Tibial nerve (tissue), 4 donors: Measurements from ENCODE around the gene ERICH3. TPM values are rescaled to one million over a fixed set of nuclear protein-coding genes. Genes with fewer than 3 reads are reported as not detected.
A peak's percentile ranks its signal among the peaks of the same experiment; 100 is the strongest.
"Not testable (repeated sequence)": the region's sequence is repeated elsewhere in the genome, so short reads cannot be mapped to it uniquely, and the experiment has no call there.

Experiments
- DNase-seq, 2 donors: peaks; one replicate each; pipeline ENCODE4 v3.0.0-alpha.2; 2019; ENCODE audit warnings: low spot score in 2 of 2
- H3K27ac ChIP-seq, 4 donors: fragments of 200-600 bp; sonication (generic) in 3 of 4; one replicate each; pipeline ENCODE4 v1.5.1; 2017 to 2019; ENCODE audit warnings: mild to moderate bottlenecking in 1 of 4
- H3K27me3 ChIP-seq, 2 donors: fragments of 200-600 bp; sonication (generic) in 1 of 2; one replicate each; pipeline versions ENCODE4 v1.5.1 to v1.6.0; 2017 to 2019
- H3K36me3 ChIP-seq, 3 donors: fragments of 200-600 bp; sonication (generic); one replicate each; pipeline ENCODE4 v1.5.1; 2018 to 2019
- H3K4me1 ChIP-seq, 4 donors: fragments of 200-600 bp; sonication (generic) in 3 of 4; one replicate each; pipeline ENCODE4 v1.5.1; 2017 to 2019
- H3K4me3 ChIP-seq, 4 donors: fragments of 200-600 bp; sonication (generic) in 3 of 4; one replicate each; pipeline ENCODE4 v1.5.1; 2017 to 2019; ENCODE audit warnings: mild to moderate bottlenecking in 1 of 4, moderate library complexity in 1 of 4
- H3K9me3 ChIP-seq, 4 donors: fragments of 200-600 bp; sonication (generic) in 3 of 4; one replicate each; pipeline ENCODE4 v1.5.1; 2017 to 2019
- CTCF ChIP-seq, 5 experiments: fragments of 200-600 bp in 3 of 5; fragments of 450-650 bp in 2 of 5; sonication (generic) in 3 of 5; IDR thresholded peaks; one replicate each; pipeline ENCODE4 v1.5.1; 2016 to 2019; ENCODE audit warnings: antibody characterized with exemption in 5 of 5, mild to moderate bottlenecking in 3 of 5, moderate library complexity in 2 of 5
- EP300 ChIP-seq, 2 donors: sonication (generic); formaldehyde crosslinking; IDR thresholded peaks; one replicate each; pipeline ENCODE4 v1.6.1; 2017; ENCODE audit warnings: antibody characterized with exemption in 2 of 2, mild to moderate bottlenecking in 1 of 2
- POLR2A ChIP-seq, 2 donors: fragments of 450-650 bp; IDR thresholded peaks; one replicate each; pipeline ENCODE4 v1.6.1; 2017; ENCODE audit warnings: antibody characterized with exemption in 2 of 2, mild to moderate bottlenecking in 2 of 2, moderate library complexity in 2 of 2
- WGBS, 2 donors: methylation state at CpG; one replicate each; pipeline ENCODE4 v1.1.5; 2018; 5-methylcytosine and 5-hydroxymethylcytosine counted together
- total RNA-seq, 4 donors: library from RNA; depleted of rRNA; stranded (reverse); fragments of >200 nt; gene quantifications; one replicate each; pipeline ENCODE4 v1.1.0, GENCODE V29; 2016

Gene ERICH3
- total RNA-seq, 4 donors from 2014 or later = 0.20 to 0.30 (median 0.21) TPM

GRCh38 chr1:74681449-74681848, 7.9 kb upstream of the ERICH3 start:
- Histone ChIP-seq H3K36me3 (no peaks in the 10 kb centered on the region), H3K27me3 (no peaks in the 10 kb centered on the region), H3K27ac (no peak overlapping the region), H3K4me3 (no peak overlapping the region), H3K4me1 (no peaks in the 10 kb centered on the region), H3K9me3 (no peaks in the 10 kb centered on the region)
- DNase-seq = no peak
- TF ChIP-seq CTCF (IDR thresholded peaks at IDR 0.05) (no peak), POLR2A (IDR thresholded peaks at IDR 0.05) (no peak), EP300 (IDR thresholded peaks at IDR 0.05) (no peak)
- 78 to 81% methylated on average over 4 of the region's 4 CpGs for WGBS, 2 donors

GRCh38 chr1:74681001-74681400, 7.4 kb upstream of the ERICH3 start:
- no peak for TF ChIP-seq EP300 (IDR thresholded peaks at IDR 0.05)
- TF ChIP-seq CTCF (IDR thresholded peaks at IDR 0.05) = no peak
- no peak for TF ChIP-seq POLR2A (IDR thresholded peaks at IDR 0.05)
- Histone ChIP-seq H3K27me3 (no peaks in the 10 kb centered on the region), H3K36me3 (no peaks in the 10 kb centered on the region), H3K27ac (no peak overlapping the region), H3K4me1 (no peaks in the 10 kb centered on the region), H3K4me3 (no peak overlapping the region), H3K9me3 (no peaks in the 10 kb centered on the region)
- DNase-seq = no peak
- WGBS, 2 donors = 33 to 41% methylated on average over 3 of the region's 3 CpGs

GRCh38 chr1:74679811-74680210, 6.2 kb upstream of the ERICH3 start:
- WGBS, 2 donors = 96 to 98% methylated on average over 2 of the region's 2 CpGs
- no peaks in the 10 kb centered on the region for H3K27me3 ChIP-seq
- no peaks in the 10 kb centered on the region for H3K36me3 ChIP-seq
- no peak for DNase-seq
- no peak overlapping the region for H3K27ac ChIP-seq
- TF ChIP-seq CTCF (IDR thresholded peaks at IDR 0.05) (no peak), EP300 (IDR thresholded peaks at IDR 0.05) (no peak), POLR2A (IDR thresholded peaks at IDR 0.05) (no peak)
- H3K4me1 ChIP-seq = no peaks in the 10 kb centered on the region
- H3K9me3 ChIP-seq = no peaks in the 10 kb centered on the region
- H3K4me3 ChIP-seq = no peak overlapping the region

- peaks cover 0 to 16% (median 8%) of the 10 kb centered on the region in 4 donors for H3K4me1 ChIP-seq
- H3K9me3 ChIP-seq = no peaks in the 10 kb centered on the region
- H3K27ac ChIP-seq = no peak overlapping the region
- TF ChIP-seq POLR2A (IDR thresholded peaks at IDR 0.05) = no peak
- no peak for TF ChIP-seq CTCF (IDR thresholded peaks at IDR 0.05)
- no peak for TF ChIP-seq EP300 (IDR thresholded peaks at IDR 0.05)
- H3K4me3 ChIP-seq = no peak overlapping the region
- H3K36me3 ChIP-seq = no peaks in the 10 kb centered on the region
- no peak for DNase-seq
- no peaks in the 10 kb centered on the region for H3K27me3 ChIP-seq
Observed at GRCh38 chr1:74677926-74678325, 4.3 kb upstream of the ERICH3 start.

- DNase-seq = no peak
- WGBS, 2 donors = 59 to 70% methylated on average over 6 of the region's 6 CpGs
- H3K27ac ChIP-seq = no peak overlapping the region
- H3K4me3 ChIP-seq = peak overlapping the region in 2 of 4 donors; percentile 38 to 57
- H3K27me3 ChIP-seq = no peaks in the 10 kb centered on the region
- H3K4me1 ChIP-seq = peaks cover 0 to 16% (median 8%) of the 10 kb centered on the region in 4 donors
- peaks cover 0 to 15% (median 0%) of the 10 kb centered on the region in 4 donors for H3K9me3 ChIP-seq
- no peaks in the 10 kb centered on the region for H3K36me3 ChIP-seq
- TF ChIP-seq CTCF (IDR thresholded peaks at IDR 0.05) = no peak
- no peak for TF ChIP-seq POLR2A (IDR thresholded peaks at IDR 0.05)
- TF ChIP-seq EP300 (IDR thresholded peaks at IDR 0.05) = no peak
Observed at GRCh38 chr1:74674278-74675048, 871 bp upstream of the ERICH3 start.

GRCh38 chr1:74670866-74671265, 2.7 kb downstream of the ERICH3 start:
- H3K4me1 ChIP-seq = peaks cover 0 to 16% (median 8%) of the 10 kb centered on the region in 4 donors
- H3K4me3 ChIP-seq, H3K27ac ChIP-seq, DNase-seq, H3K27me3 ChIP-seq, H3K36me3 ChIP-seq: not testable (repeated sequence)
- peaks cover 0 to 15% (median 0%) of the 10 kb centered on the region in 4 donors for H3K9me3 ChIP-seq
- WGBS, 2 donors = 85 to 92% methylated on average over 3 of the region's 3 CpGs
